Measurements from ENCODE around the gene LSP1.

The LSP1 gene

GRCh38 chr11:1864231-1864630, 11.3 kb downstream of the LSP1 start:
- no peak for DNase-seq (ENCODE audit: low spot score)
- in situ Hi-C loops (cut with MboI; ENCODE audit: low sequenced_read_pairs, unreplicated experiment) = no loop called here
- no peak for TF ChIP-seq CTCF (IDR thresholded peaks at IDR 0.05; ENCODE audit: borderline replicate concordance, control extremely low read depth, extremely low read depth, insufficient read depth, missing control alignments)

DNA sequence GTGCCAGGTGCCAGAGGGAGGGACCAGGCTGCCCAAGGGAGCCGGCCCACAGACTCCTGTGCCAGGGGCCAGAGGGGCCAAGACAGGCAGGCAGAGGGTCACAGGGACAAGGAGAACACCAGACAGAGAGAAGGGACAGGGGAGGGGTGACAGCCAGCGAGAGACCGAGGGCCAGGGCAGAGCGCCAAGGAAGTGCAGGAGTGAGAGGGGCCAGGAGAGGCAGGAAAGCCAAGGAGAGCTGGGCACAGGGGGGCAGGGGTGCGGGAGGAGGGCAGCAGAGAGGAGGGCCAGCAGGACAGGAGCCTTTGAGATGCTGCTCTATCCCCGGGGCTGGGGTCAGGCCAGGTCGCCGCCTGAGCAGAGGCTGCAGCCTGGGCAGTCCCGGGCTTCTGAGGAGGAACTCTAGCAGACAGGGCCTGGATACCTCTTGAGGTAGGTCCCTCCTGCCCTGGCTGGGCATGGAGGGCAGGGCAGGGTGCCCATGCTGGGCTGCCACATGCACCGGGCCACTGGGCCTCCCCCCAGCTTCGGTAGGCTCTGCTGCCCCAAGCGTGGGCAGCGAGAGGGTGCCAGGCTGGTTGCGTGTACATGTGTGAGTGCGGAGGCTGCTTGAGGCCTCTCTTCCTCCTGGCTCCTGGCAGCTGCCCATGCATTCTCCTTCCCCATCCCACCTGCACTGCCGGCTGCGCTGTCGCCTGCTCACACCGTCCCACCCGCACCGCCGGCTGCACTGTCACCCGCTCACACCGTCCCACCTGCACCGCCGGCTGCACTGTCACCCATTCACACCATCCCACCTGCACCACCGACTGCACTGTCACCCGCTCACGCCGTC, 12.2 kb downstream of the LSP1 start:
- in situ Hi-C loops (cut with MboI; ENCODE audit: low sequenced_read_pairs, unreplicated experiment) = no loop called here
- DNase-seq (ENCODE audit: low spot score) = no peak
- TF ChIP-seq CTCF (IDR thresholded peaks at IDR 0.05; ENCODE audit: borderline replicate concordance, control extremely low read depth, extremely low read depth, insufficient read depth, missing control alignments) = no peak

GRCh38 chr11:1866226-1866625, 13.3 kb downstream of the LSP1 start:
- no peak for DNase-seq (ENCODE audit: low spot score)
- in situ Hi-C loops (cut with MboI; ENCODE audit: low sequenced_read_pairs, unreplicated experiment) = no loop called here
- TF ChIP-seq CTCF (IDR thresholded peaks at IDR 0.05; ENCODE audit: borderline replicate concordance, control extremely low read depth, extremely low read depth, insufficient read depth, missing control alignments) = no peak

GRCh38 chr11:1866776-1867175, 13.9 kb downstream of the LSP1 start:
- DNase-seq (ENCODE audit: low spot score) = no peak
- in situ Hi-C loops (cut with MboI; ENCODE audit: low sequenced_read_pairs, unreplicated experiment) = no loop called here
- no peak for TF ChIP-seq CTCF (IDR thresholded peaks at IDR 0.05; ENCODE audit: borderline replicate concordance, control extremely low read depth, extremely low read depth, insufficient read depth, missing control alignments)

GRCh38 chr11:1867381-1867780, 14.5 kb downstream of the LSP1 start:
- in situ Hi-C loops (cut with MboI; ENCODE audit: low sequenced_read_pairs, unreplicated experiment) = no loop called here
- DNase-seq (ENCODE audit: low spot score) = no peak

DNA sequence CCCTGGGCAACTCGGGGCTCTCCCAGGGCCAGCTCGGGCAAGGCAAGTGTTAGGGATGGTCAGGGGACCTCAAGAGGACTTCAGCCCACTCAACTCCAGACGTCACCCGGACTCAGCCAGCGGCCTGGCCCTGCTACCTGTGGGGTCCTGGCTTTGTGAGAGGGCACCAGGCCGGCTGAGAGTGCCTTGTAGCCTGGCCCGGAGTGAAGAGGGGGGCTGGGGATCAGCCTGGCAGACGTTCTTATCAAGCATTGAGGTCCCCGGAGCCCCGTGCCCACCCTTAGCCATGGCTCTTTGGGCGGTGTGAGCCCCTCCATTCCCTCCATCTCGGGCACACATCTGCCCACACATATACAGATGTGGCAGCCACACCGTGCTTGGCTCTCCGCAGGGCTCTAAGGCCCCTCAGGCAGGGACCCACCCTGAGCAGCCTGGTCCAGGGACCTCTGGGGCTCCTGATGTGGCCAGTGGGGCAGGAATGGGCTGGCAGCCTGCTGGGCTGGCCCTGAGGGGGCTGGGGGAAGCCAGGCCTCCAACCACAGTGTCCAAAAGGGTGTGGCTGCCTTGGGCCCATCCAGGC, 15.3 kb downstream of the LSP1 start:
- no peak for TF ChIP-seq CTCF (IDR thresholded peaks at IDR 0.05; ENCODE audit: borderline replicate concordance, control extremely low read depth, extremely low read depth, insufficient read depth, missing control alignments)
- in situ Hi-C loops (cut with MboI; ENCODE audit: low sequenced_read_pairs, unreplicated experiment) = no loop called here
- DNase-seq (ENCODE audit: low spot score) = no peak

More at GRCh38 chr11:1867381-1867780, 14.5 kb downstream of the LSP1 start:
- TF ChIP-seq CTCF (IDR thresholded peaks at IDR 0.05; ENCODE audit: borderline replicate concordance, control extremely low read depth, extremely low read depth, insufficient read depth, missing control alignments) = no peak

Data from GM13976 (cell line).